HL-60 (cell line): ENCODE results near the gene SAP30BP.

Source experiments
- GABPA ChIP-seq: IDR thresholded peaks from 2 replicates; pipeline ENCODE4 v1.6.1; 2012; ENCODE audit warnings: low read depth
- POLR2AphosphoS5 ChIP-seq: IDR thresholded peaks from 2 replicates; pipeline ENCODE4 v1.6.1; 2012; ENCODE audit warnings: low read depth
- REST ChIP-seq: IDR thresholded peaks from 2 replicates; pipeline ENCODE4 v1.6.1; 2012; ENCODE audit warnings: low read depth; ENCODE audit not compliant: insufficient replicate concordance
- TF ChIP-seq, protein P1 (sequence below): IDR thresholded peaks from one replicate; pipeline ENCODE4 v1.5.1; 2011; ENCODE audit warnings: low read length, control low read depth, inconsistent platforms; ENCODE audit not compliant: insufficient read depth

GRCh38 chr17:75639327-75639726 is 27.8 kb upstream of the SAP30BP start:
- TF ChIP-seq, protein P1, sequence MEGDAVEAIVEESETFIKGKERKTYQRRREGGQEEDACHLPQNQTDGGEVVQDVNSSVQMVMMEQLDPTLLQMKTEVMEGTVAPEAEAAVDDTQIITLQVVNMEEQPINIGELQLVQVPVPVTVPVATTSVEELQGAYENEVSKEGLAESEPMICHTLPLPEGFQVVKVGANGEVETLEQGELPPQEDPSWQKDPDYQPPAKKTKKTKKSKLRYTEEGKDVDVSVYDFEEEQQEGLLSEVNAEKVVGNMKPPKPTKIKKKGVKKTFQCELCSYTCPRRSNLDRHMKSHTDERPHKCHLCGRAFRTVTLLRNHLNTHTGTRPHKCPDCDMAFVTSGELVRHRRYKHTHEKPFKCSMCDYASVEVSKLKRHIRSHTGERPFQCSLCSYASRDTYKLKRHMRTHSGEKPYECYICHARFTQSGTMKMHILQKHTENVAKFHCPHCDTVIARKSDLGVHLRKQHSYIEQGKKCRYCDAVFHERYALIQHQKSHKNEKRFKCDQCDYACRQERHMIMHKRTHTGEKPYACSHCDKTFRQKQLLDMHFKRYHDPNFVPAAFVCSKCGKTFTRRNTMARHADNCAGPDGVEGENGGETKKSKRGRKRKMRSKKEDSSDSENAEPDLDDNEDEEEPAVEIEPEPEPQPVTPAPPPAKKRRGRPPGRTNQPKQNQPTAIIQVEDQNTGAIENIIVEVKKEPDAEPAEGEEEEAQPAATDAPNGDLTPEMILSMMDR = no peak
- no peak for TF ChIP-seq GABPA
- no peak for TF ChIP-seq POLR2AphosphoS5
- no peak for TF ChIP-seq REST
